Stimulated activated CD4-positive, alpha-beta T cell treated with anti-CD3 and anti-CD28 coated beads, Interleukin-1b, Interleukin-23, amount 100 ng/mL, for 24 hours (primary cell): ENCODE measurements around the gene ARHGEF1.
"Not testable (repeated sequence)": the region's sequence is repeated elsewhere in the genome, so short reads cannot be mapped to it uniquely, and the experiment has no call there.

Source experiments
- DNase-seq, 4 experiments: peaks; one replicate each; pipeline ENCODE4 v3.0.0-alpha.2; 2020; ENCODE audit warnings: low read depth in 4 of 4, low spot score in 1 of 4

The ARHGEF1 gene

DNA sequence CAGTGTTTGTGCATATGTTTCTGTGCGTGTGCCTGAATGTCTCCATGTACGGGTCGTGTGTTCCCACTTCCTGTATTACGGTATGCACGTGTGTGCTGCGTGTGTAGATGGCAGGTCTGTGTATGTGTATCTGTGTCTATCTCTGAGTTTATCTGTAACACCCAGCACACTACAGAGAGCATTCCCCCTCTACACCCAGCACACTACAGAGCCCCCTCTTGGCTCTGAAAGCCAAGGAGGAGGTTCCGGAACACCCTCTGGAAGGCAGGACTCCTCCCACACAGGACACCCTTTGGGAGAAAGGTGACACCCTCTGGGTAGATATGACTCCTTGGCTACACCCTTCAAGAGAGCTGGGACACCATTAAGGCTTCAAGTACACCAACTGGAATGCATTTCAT is 47.3 kb downstream of the ARHGEF1 start:
- no peak for DNase-seq

- no peak for DNase-seq
These were observed 48.1 kb downstream of the ARHGEF1 start for GRCh38 chr19:41930926-41931592.

- DNase-seq: no peak
These were observed 49.3 kb downstream of the ARHGEF1 start for GRCh38 chr19:41932259-41932719.

DNA sequence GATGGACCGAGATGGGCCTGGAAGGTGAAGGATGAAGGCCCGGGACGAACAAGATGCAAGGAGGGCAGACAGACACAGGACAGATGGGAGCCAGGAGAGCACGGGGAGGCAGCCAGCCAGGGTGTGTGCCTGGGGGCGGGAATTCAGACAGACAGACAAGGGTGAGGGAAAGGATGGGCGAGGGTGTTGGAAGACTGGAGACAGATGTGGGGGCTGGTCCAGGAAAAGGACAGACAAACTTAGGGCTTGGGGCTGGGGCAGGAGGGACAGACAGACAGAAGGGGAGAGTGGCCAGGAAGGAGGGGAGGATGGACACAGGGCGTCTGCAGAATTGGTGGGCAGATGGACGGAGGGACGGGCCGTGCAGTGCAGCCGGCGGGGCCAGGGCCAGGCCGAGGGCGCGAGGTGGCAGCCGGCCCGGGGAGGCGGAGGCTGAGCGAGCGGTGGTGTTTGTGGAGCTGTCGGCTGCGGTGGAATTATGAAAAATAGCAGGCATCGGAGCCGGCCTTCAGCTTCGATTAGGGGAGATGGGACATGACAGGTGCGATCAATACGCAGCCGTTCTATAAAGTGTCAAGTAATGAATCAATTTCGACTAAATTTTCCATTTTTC is 49.8 kb downstream of the ARHGEF1 start:
- DNase-seq: no peak

- no peak for DNase-seq
These were observed 50.9 kb downstream of the ARHGEF1 start for GRCh38 chr19:41933693-41934426.

DNA sequence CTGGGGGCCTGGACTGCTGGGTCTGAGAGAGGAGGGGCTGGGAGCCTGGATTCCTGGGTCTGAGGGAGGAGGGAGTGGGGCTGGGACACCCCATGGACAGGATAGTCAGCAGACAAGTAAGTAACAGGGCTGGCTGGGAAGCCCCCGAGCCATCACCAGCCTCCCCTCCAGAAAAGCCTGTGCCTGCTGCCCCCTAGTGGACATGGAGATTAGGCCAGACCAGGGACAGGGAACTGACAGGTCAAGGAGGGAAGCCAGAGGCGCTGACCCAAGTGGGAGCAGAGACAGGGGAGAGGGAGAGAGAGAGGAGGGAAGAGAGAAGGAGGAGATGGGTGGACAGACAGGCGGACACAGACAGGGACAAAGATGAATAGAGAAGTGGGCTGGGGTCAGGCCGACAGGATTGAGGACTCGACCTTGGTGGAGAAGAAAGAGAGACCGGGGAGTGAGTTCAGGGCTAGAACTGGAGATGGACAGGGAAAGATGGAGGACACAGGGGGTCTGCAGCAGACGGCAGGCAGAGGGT is 51.9 kb downstream of the ARHGEF1 start:
- peak; percentile 57 to 71 (median 62) for DNase-seq

GRCh38 chr19:41935760-41936415 is 52.9 kb downstream of the ARHGEF1 start:
- no peak for DNase-seq

DNA sequence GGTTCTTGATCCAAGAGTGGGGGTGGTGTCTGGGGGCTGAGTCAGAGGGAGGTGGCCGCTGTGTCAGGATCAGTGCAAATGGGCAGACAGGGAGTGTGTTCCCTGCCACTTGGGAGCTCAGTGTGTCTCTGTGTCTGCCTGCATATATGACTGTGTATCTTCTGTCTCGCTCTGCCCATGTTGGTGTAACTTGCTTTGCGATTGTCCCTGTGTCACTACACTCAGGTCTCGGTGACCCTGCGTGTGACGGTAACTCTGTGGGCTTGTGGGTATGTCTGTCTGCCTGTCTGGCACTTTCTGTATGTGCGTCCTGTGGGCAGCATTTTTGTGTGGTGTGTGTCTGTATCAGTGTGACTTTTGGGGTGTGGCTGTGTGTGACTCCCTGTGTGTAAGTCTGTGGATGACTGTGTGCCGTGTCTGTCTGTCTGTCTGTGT is 53.4 kb downstream of the ARHGEF1 start:
- DNase-seq: no peak

DNA sequence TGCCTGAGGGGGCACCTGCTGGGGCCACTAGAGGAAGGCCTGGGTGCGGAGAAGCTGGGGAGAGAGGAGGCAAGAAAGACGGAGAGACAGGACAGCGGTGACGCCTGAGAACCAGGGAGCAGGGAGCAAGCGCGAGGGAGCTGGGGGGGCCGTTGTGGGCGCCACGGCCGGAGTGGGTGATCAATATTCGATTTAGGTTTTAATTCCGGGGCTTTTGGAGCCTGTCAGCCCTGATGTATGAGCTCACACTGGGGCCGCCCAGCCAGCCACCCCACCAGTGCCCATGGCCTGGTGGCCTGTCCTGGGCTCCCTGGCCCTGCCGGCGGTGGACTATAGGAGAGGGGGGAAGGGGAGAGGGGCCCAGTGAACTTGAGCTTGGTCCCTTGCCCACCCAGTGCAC is 54.0 kb downstream of the ARHGEF1 start:
- no peak for DNase-seq

DNA sequence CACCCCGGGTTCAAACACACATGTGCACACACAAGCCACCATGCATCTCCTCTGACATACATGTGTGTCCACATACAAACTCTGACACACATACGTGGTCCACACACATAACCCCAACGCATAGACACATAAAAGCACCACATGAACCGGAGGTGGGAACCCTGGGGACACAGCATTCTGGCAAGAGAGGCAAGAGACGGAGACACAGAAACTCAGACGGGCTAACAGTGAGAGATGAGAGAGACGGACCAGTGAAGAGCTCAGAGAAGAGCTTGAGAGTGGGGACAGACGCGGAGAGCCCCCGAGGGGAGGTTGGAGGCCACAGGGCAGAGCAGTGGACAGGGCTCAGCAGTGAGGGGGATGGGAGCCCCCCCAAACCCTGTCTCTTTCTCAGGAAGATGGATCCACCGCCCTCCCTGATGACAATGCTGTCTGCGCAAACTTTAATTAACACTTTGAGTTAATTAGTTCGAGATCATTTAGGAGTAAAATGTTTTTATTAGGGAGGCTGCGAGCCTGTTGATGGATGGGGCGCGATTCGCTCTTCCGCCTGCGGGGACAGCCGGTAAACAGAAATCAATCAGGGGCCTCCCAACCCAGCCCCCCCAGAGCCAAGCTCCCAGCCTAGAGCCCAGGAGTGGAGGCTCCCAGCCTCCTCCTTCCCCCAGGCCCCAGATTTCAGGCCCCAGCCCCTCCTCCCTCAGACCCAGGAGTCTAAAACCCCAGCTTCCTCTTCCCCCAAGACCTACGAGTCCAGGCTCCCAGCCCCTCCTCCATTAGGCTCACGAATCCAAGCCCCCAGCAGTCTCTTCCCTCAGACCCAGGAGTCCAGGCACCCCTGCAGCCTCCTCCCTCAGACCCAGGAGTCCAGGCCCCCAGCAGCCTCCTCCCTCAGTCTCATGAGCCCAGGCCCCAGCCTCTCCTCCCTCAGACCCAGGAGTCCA is 54.8 kb downstream of the ARHGEF1 start:
- no peak for DNase-seq

DNA sequence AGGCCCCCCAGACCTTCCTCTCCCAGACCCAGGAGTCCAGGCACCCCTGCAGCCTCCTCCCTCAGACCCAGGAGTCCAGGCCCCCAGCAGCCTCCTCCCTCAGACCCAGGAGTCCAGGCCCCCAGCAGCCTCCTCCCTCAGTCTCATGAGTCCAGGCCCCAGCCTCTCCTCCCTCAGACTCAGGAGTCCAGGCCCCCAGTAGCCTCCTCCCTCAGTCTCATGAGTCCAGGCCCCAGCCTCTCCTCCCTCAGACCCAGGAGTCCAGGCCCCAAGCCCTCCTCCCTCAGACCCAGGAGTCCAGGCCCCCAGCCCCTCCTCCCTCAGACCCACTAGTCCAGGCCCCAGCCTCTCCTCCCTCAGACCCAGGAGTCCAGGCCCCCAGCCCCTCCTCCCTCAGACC is 56.2 kb downstream of the ARHGEF1 start:
- not testable (repeated sequence) for DNase-seq

DNA sequence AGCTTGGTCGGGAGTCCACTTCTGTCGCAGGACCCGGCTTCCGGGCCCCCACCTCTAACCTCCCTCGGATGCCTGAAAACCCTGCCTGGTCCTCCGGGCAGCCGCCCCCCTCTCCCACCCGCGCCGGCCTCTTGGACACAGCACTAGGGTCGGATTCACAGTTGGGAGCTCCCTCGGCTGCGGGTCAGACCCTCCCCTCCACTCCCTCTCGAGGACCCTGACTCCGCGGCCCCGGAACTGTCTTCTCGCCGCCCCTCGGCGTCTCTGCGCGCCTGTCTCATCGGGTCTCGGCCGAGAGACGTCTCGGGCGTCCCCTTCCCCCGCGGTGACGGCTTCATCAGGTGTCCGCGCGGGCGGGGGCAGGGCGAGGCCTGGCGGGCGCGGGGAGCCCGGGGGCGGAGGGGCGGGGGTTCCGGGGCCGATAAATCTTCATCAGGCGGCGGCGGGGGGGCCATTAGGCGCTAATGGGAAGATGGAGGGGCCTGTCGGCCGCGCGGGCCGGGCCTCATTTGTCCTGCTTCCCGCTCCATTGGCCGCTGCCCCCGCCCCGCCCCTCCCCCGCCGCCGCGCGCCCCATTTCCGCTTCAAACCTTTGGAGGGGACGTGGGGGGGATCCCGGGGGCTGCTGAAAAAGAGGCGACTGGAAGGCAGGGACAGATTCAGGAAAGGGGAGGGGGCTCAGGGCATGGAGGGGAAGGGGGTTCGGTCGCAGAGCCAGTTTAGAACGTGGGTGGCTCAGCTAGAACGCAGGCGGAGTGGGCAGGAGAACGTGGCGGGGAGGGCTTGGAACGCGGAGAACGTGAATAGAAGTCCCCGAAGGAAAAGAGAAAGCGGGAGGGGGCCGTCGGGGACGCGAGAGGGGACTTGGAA is 57.1 kb downstream of the ARHGEF1 start:
- DNase-seq: peak in 1 of 4 experiments; percentile 24

GRCh38 chr19:41940731-41941409 is 57.9 kb downstream of the ARHGEF1 start:
- DNase-seq: no peak

DNA sequence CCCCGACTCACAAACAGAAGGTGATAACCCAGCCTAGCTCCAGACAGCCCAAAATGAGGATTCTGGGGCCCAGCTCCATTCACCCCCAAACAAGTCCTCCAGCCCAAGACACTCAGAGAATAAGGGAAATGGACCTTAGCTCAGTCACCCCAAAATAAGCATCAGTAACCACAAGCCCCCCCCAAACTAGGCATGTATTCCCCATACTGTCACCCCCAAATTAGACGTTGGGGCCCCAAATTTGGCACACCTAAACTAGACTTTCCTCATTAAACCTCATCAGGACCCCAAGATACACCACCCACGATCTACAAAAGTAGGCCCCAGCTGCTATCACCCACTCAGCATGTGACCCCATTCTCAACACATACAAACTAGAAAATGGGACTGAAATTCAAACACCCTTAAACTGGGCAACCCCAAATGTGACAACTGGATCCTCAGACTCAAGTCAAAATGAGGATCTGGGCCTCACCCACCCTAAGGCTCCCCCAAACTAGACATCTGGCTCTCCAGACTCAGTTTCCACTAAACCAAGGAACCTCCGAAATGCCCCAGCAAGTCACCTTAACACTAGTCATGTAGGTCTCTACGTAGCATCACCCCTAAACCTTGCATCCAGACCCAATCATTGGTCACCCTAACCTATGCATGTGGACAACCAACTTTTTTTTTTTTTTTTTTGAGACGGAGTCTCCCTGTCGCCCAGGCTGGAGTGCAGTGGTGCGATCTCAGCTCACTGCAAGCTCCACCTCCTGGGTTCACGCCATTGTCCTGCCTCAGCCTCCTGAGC is 58.6 kb downstream of the ARHGEF1 start:
- no peak for DNase-seq

DNA sequence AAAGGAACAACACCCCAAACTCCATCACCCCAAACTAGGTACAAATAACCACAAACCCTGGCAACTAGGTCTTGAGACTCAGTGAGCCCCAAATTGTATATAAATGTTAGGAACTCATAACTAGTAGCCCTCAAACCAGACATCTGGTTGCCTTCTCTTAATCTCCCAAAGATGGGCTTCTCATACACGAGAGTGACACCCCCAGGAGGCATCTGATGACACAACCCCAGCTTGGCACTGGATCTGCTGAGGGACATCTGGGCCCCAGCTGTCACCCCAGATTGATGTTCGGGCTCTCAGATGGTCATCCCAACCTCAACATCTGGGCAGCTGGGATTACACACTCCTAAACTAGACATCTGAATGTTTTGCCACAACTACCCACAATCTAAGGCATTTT is 61.4 kb downstream of the ARHGEF1 start:
- DNase-seq: no peak

- DNase-seq: peak; percentile 57 to 85 (median 78)
These were observed 62.3 kb downstream of the ARHGEF1 start for GRCh38 chr19:41945135-41945766.

DNA sequence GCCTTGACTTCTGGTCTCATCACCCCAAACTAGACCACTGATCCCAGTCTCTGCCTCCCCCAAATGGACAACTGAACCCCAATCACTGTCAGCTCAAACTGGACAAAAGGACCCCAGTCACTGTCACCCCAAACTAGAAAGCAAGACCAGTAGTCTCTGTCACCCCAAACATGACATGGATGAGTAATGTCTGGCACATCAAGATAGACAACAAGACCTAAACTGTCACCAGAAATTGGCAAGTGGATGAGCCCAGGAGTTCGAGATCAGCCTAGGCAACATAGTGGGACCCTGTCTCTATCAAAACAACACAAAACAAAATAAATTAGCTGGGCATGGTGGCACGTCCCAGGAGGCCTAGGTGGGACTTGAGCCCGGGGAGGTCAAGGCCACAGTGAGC is 64.1 kb downstream of the ARHGEF1 start:
- no peak for DNase-seq
